Brain microvascular endothelial cell (primary cell): Measurements from ENCODE around the gene TMEM81.

ENCODE experiments used
- DNase-seq: peaks from one replicate; pipeline ENCODE4 v3.0.0-alpha.2; 2020
- H3K27ac ChIP-seq: fragments of 250-450 bp; sonication (Bioruptor Pico); 2 replicates; pipeline ENCODE4 v1.5.1; 2020; ENCODE audit warnings: mild to moderate bottlenecking, moderate library complexity
- H3K27me3 ChIP-seq: fragments of 250-450 bp; sonication (Bioruptor Pico); replicated peaks from 2 replicates; pipeline ENCODE4 v1.5.1; 2020; ENCODE audit warnings: mild to moderate bottlenecking
- H3K36me3 ChIP-seq: fragments of 250-450 bp; sonication (Bioruptor Pico); replicated peaks from 2 replicates; pipeline ENCODE4 v1.5.1; 2020; ENCODE audit warnings: mild to moderate bottlenecking
- H3K4me3 ChIP-seq: 2 replicates; pipeline ENCODE4 v1.5.1; 2011; ENCODE audit warnings: low read depth, mild to moderate bottlenecking, control low read depth, low read length, moderate library complexity
- in situ Hi-C: cut with HindIII; loops from 2 replicates; pipeline ENCODE4 v1.10.0; 2017; ENCODE audit warnings: low sequenced_read_pairs, low pct_ligation_motif_present
- TF ChIP-seq, protein P1 (sequence below): IDR thresholded peaks from 2 replicates; pipeline ENCODE4 v1.5.1; 2011; ENCODE audit warnings: low read depth, mild to moderate bottlenecking, moderate library complexity, low read length, control low read depth, inconsistent platforms; ENCODE audit errors: missing control alignments

TMEM81 gene

DNA sequence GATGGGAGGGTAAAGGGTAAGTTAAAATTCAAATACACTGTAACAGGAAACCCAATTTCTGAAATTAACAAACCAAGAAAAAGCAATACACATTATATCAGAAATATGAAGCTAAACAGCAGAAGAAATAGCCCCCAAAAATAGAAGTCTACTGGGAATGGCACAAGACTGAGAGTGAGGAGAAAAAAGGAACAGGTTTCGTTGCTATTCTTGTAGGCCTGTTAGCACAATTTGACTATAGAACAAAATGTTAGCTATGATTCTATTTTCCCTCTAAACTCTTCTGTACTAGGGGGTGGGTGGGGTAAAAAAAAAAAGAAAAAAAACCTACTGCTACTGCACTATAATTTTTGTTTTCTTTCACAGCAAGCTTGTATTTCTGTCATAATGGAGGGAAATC is 25.0 kb upstream of the TMEM81 start:
- TF ChIP-seq, protein P1, sequence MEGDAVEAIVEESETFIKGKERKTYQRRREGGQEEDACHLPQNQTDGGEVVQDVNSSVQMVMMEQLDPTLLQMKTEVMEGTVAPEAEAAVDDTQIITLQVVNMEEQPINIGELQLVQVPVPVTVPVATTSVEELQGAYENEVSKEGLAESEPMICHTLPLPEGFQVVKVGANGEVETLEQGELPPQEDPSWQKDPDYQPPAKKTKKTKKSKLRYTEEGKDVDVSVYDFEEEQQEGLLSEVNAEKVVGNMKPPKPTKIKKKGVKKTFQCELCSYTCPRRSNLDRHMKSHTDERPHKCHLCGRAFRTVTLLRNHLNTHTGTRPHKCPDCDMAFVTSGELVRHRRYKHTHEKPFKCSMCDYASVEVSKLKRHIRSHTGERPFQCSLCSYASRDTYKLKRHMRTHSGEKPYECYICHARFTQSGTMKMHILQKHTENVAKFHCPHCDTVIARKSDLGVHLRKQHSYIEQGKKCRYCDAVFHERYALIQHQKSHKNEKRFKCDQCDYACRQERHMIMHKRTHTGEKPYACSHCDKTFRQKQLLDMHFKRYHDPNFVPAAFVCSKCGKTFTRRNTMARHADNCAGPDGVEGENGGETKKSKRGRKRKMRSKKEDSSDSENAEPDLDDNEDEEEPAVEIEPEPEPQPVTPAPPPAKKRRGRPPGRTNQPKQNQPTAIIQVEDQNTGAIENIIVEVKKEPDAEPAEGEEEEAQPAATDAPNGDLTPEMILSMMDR, result no peak

DNA sequence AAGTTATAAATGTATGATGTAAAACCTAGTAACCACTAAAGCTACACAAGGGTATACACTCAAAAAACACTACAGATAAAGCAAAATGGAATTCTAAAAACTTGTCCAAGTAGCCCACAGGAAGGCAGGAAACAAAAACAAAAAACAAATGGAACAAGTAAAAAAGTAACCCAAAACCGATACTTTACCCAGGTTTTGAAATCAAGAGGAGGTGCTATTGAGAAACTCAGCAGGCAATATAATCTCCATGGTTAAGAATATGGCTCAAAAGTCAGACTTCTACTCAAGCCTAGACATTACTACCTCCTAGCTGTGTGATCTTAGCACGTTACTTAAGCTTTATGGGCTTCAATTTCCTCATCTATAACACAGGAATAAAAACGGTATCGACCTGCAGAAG is 24.2 kb upstream of the TMEM81 start:
- TF ChIP-seq, protein P1, result no peak
- no peaks in the 10 kb centered on the region for H3K27me3 ChIP-seq
- no peak for DNase-seq
- H3K4me3 ChIP-seq, result no peak overlapping the region
- peaks cover 20% of the 10 kb centered on the region for H3K36me3 ChIP-seq
- in situ Hi-C loops, result no loop called here
- H3K27ac ChIP-seq, result no peak overlapping the region

More for the DNA sequence above, 25.0 kb upstream of the TMEM81 start:
- no peak for DNase-seq
- in situ Hi-C loops, result no loop called here
- Histone ChIP-seq H3K4me3 (no peak overlapping the region), H3K36me3 (peaks cover 14% of the 10 kb centered on the region), H3K27ac (no peak overlapping the region), H3K27me3 (no peaks in the 10 kb centered on the region)

DNA sequence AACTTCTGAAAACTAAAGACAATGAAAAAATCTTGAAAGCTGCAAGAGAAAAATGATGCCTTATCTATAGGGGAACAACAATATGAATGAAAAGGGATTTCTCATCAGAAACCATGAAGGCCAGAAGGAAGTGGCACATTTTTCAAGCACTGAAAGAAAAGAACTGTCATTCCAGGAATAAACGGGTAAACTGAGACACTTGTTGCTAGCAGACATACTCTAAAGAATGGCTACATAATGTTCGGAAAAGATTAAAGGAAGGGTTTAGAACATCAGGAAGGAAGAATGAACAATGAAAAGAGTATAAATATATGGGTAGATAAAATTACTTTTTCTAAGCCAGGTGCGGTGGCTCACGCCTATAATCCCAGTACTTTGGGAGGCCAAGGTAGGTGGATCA is 23.1 kb upstream of the TMEM81 start:
- TF ChIP-seq, protein P1, result no peak
- H3K36me3 ChIP-seq, result peaks cover 24% of the 10 kb centered on the region

DNA sequence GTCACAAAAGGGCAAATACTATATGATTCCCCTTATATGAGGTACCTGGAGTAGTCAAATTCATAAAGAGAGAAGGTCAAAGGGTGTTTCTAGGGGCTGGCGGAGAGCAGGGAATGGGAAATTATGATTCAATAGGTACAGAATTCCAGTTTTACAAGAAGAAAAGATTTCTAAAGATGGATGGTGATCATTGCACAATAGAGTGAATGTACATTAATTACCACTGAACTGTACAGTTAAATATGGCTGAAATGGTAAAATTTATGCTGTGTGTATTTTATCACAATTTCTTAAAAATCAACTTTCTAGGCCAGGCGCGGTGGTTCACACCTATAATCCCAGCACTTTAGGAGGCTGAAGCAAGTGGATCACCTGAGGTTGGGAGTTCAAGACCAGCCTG is 18.1 kb upstream of the TMEM81 start:
- DNase-seq, result no peak
- H3K36me3 ChIP-seq, result peaks cover 50% of the 10 kb centered on the region
- H3K27ac ChIP-seq, result no peak overlapping the region
- H3K27me3 ChIP-seq, result no peaks in the 10 kb centered on the region
- in situ Hi-C loops, result no loop called here
- TF ChIP-seq, protein P1, result no peak
- H3K4me3 ChIP-seq, result no peak overlapping the region

More for the DNA sequence above, 23.1 kb upstream of the TMEM81 start:
- H3K27ac ChIP-seq, result no peak overlapping the region
- no peak for DNase-seq
- in situ Hi-C loops, result no loop called here
- no peaks in the 10 kb centered on the region for H3K27me3 ChIP-seq
- H3K4me3 ChIP-seq, result no peak overlapping the region

DNA sequence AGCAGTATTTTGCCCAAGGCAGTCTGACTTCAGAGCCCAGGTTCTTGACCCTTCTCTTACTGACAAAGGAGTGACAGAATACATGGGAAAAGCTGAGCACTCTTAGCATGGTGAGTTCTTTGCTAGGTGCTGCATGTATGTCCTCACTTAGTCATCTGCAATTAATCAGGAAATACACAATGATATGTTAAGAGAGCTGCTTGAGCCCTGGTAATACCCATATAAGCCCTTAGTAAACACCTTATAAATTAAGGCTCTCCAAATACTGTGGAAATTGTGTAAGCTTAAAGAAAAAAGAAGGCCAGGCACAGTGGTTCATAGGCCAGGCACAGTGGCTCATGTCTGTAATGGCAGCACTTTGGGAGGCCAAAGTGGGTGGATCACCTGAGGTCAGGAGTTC is 14.0 kb upstream of the TMEM81 start:
- in situ Hi-C loops, result no loop called here

DNA sequence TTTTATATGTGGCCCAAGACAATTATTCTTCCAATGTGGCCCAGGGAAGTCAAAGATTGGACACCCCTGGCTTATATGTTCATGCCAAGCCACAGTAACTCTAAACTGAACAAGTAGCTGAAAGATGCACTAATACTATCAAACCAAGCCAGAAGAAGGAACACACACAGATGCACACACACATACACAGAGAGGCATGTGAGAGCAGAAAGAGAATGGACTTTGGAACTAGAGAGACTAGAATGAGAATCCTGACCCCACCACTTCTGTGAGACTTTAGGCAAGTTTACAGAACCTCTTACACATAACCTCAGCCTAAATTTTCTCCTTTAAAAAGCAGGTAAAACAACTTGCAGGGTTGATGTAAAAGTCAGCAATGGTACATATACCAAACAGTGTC is 11.2 kb upstream of the TMEM81 start:
- H3K4me3 ChIP-seq, result no peak overlapping the region
- H3K27ac ChIP-seq, result no peak overlapping the region
- in situ Hi-C loops, result no loop called here
- no peak for DNase-seq
- H3K36me3 ChIP-seq, result peaks cover 53% of the 10 kb centered on the region
- H3K27me3 ChIP-seq, result no peaks in the 10 kb centered on the region
- TF ChIP-seq, protein P1, result no peak

More for the DNA sequence above, 14.0 kb upstream of the TMEM81 start:
- no peak for DNase-seq
- peaks cover 54% of the 10 kb centered on the region for H3K36me3 ChIP-seq
- no peak overlapping the region for H3K27ac ChIP-seq
- TF ChIP-seq, protein P1, result no peak
- H3K27me3 ChIP-seq, result no peaks in the 10 kb centered on the region
- no peak overlapping the region for H3K4me3 ChIP-seq
